Neuron (in vitro differentiated cells): Measurements from ENCODE around the gene DNAJC9.

ENCODE experiments used
- H2AFZ ChIP-seq: one replicate; pipeline ENCODE4 v1.6.1; 2013; ENCODE audit warnings: low read depth, mild to moderate bottlenecking, inconsistent platforms, low read length, moderate library complexity
- H3K27me3 ChIP-seq: one replicate; pipeline ENCODE4 v1.6.1; 2013; ENCODE audit warnings: low read length; ENCODE audit not compliant: insufficient read depth
- H3K36me3 ChIP-seq: one replicate; pipeline ENCODE4 v1.6.1; 2013; ENCODE audit warnings: low read length; ENCODE audit not compliant: insufficient read depth
- H3K4me1 ChIP-seq: one replicate; pipeline ENCODE4 v1.6.1; 2013; ENCODE audit warnings: low read length; ENCODE audit not compliant: insufficient read depth
- H3K4me3 ChIP-seq: 2 replicates; pipeline ENCODE4 v1.5.1; 2013; ENCODE audit warnings: mild to moderate bottlenecking, low read length, moderate library complexity
- H3K9me3 ChIP-seq: one replicate; pipeline ENCODE4 v1.6.1; 2013; ENCODE audit warnings: low read length

DNAJC9 gene

GRCh38 chr10:73228247-73228646 is 18.8 kb downstream of the DNAJC9 start:
- no peak overlapping the region for H2AFZ ChIP-seq
- H3K4me3 ChIP-seq: no peak overlapping the region
- H3K27me3 ChIP-seq: no peaks in the 10 kb centered on the region
- H3K36me3 ChIP-seq: peaks cover 31% of the 10 kb centered on the region
- no peaks in the 10 kb centered on the region for H3K4me1 ChIP-seq
- no peaks in the 10 kb centered on the region for H3K9me3 ChIP-seq

- H3K27me3 ChIP-seq: no peaks in the 10 kb centered on the region
- no peak overlapping the region for H2AFZ ChIP-seq
- H3K36me3 ChIP-seq: peaks cover 24% of the 10 kb centered on the region
- no peaks in the 10 kb centered on the region for H3K9me3 ChIP-seq
- H3K4me3 ChIP-seq: no peak overlapping the region
- no peaks in the 10 kb centered on the region for H3K4me1 ChIP-seq
Observed at GRCh38 chr10:73226663-73227062, 20.4 kb downstream of the DNAJC9 start.

DNA sequence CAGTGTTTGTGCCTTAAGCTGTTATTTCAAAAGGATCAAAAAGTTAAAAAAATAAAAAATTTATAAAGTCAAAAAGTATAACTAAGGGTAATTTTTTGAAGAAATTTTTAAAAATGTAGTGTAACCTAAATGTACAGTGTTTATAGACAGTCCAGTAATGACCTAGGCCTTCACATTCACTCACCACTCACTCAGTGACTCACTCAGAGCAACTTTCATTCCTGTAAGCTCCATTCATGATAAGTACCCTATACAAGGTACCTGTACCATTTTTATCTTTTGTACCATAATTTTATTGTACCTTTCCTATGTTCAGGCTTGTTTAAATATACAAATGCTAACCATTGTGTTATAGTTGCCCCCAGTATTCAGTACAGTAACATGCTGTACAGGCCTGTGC is 21.5 kb downstream of the DNAJC9 start:
- Histone ChIP-seq H3K4me1 (no peaks in the 10 kb centered on the region), H3K9me3 (no peaks in the 10 kb centered on the region), H2AFZ (no peak overlapping the region), H3K36me3 (peaks cover 20% of the 10 kb centered on the region), H3K4me3 (no peak overlapping the region), H3K27me3 (no peaks in the 10 kb centered on the region)

DNA sequence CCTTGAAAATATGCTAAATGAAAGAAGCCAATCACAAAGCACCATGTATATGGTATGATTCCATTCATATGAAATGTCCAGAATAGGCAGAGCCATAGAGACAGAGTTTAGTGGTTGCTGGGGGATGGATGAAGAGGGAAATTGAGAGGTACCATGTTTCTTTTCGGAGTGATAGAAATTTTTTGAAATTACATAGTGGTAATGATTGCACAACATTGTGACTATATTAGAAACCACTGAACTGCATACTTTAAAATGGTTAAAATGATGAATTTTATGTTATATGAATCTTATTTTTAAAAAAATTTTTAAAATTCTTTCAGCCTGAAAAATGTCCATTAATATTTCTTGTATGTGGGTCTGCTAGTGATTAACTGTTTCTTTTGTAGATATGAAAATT is 26.1 kb downstream of the DNAJC9 start:
- Histone ChIP-seq H2AFZ (no peak overlapping the region), H3K4me1 (no peaks in the 10 kb centered on the region), H3K4me3 (no peak overlapping the region), H3K27me3 (no peaks in the 10 kb centered on the region), H3K36me3 (peaks cover 49% of the 10 kb centered on the region), H3K9me3 (peaks cover 2% of the 10 kb centered on the region)

GRCh38 chr10:73219384-73219783 is 27.7 kb downstream of the DNAJC9 start:
- H2AFZ ChIP-seq: no peak overlapping the region
- H3K27me3 ChIP-seq: no peaks in the 10 kb centered on the region
- H3K4me1 ChIP-seq: no peaks in the 10 kb centered on the region
- peaks cover 2% of the 10 kb centered on the region for H3K9me3 ChIP-seq
- H3K4me3 ChIP-seq: no peak overlapping the region
- H3K36me3 ChIP-seq: peaks cover 51% of the 10 kb centered on the region

- peaks cover 51% of the 10 kb centered on the region for H3K36me3 ChIP-seq
- H3K9me3 ChIP-seq: peaks cover 2% of the 10 kb centered on the region
- H3K27me3 ChIP-seq: no peaks in the 10 kb centered on the region
- H3K4me1 ChIP-seq: no peaks in the 10 kb centered on the region
- no peak overlapping the region for H3K4me3 ChIP-seq
- H2AFZ ChIP-seq: no peak overlapping the region
Observed at GRCh38 chr10:73218431-73219191, 28.4 kb downstream of the DNAJC9 start.

- H3K4me1 ChIP-seq: no peaks in the 10 kb centered on the region
- H3K9me3 ChIP-seq: peaks cover 2% of the 10 kb centered on the region
- H3K4me3 ChIP-seq: no peak overlapping the region
- H2AFZ ChIP-seq: no peak overlapping the region
- no peaks in the 10 kb centered on the region for H3K27me3 ChIP-seq
- H3K36me3 ChIP-seq: peaks cover 50% of the 10 kb centered on the region
Observed at GRCh38 chr10:73217628-73218027, 29.4 kb downstream of the DNAJC9 start.

DNA sequence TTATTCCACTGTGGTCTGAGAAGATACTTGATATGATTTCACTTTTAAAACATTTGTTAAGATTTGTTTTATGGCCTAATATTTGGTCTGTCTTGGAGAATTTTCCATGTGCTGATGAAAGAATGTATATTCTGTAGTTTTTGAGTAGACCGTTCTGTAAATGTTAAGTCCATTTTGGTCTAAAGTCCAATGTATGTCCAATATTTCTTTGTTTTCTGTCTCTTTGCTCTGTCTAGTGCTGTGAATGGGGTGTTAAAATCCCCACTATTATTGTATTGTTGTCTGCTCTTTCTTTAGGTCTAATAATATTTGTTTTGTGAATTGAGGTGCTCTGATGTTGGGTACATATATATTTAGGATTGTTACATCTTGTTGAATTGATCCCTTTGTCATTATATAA is 31.3 kb downstream of the DNAJC9 start:
- Histone ChIP-seq H3K9me3 (peaks cover 2% of the 10 kb centered on the region), H2AFZ (no peak overlapping the region), H3K27me3 (no peaks in the 10 kb centered on the region), H3K4me1 (no peaks in the 10 kb centered on the region), H3K36me3 (peaks cover 52% of the 10 kb centered on the region), H3K4me3 (no peak overlapping the region)

DNA sequence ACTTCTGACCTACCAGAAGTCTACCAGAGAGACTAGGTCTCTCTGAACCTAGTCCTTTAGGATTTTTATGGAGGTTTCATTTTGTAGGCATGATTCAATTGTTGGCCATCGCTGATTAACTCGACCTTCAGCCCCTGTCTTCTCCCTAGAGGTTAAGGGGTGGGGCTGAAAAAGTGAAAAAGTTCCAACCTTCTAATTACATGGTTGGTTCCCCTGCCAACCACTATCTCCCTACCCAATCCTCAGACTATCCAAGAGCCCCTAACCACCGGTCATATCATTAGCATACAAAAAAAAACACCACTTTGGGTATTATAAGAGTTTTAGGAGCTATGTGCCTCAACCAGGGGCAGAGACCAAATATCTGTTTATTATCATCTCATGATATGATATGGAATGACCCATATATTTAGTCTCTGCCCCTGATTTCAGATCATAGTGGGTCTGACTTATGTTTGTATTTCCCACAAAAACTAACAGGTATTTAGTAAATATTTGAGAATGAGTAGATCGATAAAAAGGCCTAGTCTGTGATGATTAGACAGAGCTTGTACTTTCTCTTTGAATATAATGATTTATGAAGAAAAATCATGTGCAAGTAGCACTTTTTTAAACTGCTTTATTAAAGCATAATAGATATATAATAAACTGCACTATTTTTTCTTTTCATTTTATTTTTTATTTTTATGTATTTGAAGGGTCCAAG is 35.8 kb downstream of the DNAJC9 start:
- H3K4me1 ChIP-seq: no peaks in the 10 kb centered on the region
- no peak overlapping the region for H3K4me3 ChIP-seq
- peaks cover 35% of the 10 kb centered on the region for H3K36me3 ChIP-seq
- H3K27me3 ChIP-seq: no peaks in the 10 kb centered on the region
- no peak overlapping the region for H2AFZ ChIP-seq
- H3K9me3 ChIP-seq: peaks cover 6% of the 10 kb centered on the region

DNA sequence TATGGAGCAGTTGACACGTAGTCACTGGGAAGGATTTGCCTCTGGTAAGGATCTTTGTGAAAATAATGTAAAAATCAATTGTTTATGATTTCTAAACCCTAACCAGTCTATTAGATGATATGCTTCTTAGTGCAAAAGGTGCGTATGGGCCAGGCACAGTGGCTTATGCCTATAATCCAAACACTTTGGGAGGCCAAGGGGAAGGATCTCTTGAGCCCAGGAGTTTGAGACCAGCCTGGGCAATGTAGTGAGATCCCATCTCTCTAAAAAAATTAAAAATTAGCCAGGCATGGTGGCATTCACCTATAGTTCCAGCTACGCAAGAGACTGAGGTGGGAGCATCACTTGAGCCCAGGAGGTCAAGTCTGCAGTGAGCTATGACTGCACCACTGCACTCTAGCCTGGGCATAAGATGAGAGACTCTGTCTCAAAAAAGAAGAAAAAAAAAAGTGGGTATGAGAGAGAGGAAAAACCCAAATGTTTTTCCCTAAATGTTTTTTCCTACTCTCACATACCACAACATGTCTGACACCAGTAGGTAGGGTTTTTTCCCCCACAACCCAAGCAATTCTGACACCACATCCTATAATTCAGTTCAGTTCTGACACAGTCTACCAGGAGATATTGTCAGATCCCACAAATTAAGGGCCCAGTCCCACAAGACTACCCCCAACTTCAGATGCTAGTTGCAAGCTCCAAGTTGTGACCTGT is 36.5 kb downstream of the DNAJC9 start:
- Histone ChIP-seq H3K4me1 (no peaks in the 10 kb centered on the region), H3K36me3 (peaks cover 29% of the 10 kb centered on the region), H3K27me3 (no peaks in the 10 kb centered on the region), H3K4me3 (no peak overlapping the region), H3K9me3 (peaks cover 8% of the 10 kb centered on the region), H2AFZ (no peak overlapping the region)

- Histone ChIP-seq H3K4me1 (no peaks in the 10 kb centered on the region), H3K27me3 (no peaks in the 10 kb centered on the region), H3K4me3 (no peak overlapping the region), H2AFZ (no peak overlapping the region), H3K36me3 (peaks cover 28% of the 10 kb centered on the region), H3K9me3 (peaks cover 8% of the 10 kb centered on the region)
Observed at GRCh38 chr10:73209705-73210104, 37.4 kb downstream of the DNAJC9 start.

DNA sequence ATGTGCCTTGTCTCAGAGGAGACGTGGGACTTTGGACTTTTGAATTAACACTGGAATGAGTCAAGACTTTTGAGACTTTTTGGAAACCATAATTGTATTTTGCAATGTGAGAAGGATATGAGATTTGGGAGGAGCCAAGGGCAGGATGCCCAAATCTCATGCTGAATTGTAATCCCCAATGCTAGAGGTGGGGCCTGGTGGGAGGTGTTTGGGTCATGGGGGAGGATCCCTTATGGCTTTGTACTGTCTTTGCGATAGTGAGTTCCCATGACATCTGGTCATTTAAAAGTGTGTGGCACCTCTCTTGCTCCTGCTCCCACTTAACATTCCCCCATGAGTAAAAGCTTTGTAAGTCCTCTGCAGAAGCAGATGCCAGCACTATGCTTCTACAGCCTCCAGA is 39.2 kb downstream of the DNAJC9 start:
- Histone ChIP-seq H3K27me3 (no peaks in the 10 kb centered on the region), H3K9me3 (peaks cover 8% of the 10 kb centered on the region), H3K4me1 (no peaks in the 10 kb centered on the region), H2AFZ (no peak overlapping the region), H3K36me3 (peaks cover 32% of the 10 kb centered on the region), H3K4me3 (no peak overlapping the region)

- Histone ChIP-seq H3K4me3 (no peak overlapping the region), H3K4me1 (no peaks in the 10 kb centered on the region), H3K36me3 (peaks cover 32% of the 10 kb centered on the region)
Observed at GRCh38 chr10:73206385-73206784, 40.7 kb downstream of the DNAJC9 start.

More at GRCh38 chr10:73206385-73206784, 40.7 kb downstream of the DNAJC9 start:
- Histone ChIP-seq H2AFZ (no peak overlapping the region), H3K9me3 (peaks cover 8% of the 10 kb centered on the region), H3K27me3 (no peaks in the 10 kb centered on the region)
